GM19240 (cell line): Measurements from ENCODE around the gene SYT7.
A peak's percentile ranks its signal among the peaks of the same experiment; 100 is the strongest.
"Not testable (repeated sequence)": the region's sequence is repeated elsewhere in the genome, so short reads cannot be mapped to it uniquely, and the experiment has no call there.

Source experiments
- DNase-seq: peaks from one replicate; pipeline ENCODE4 v3.0.0; 2011; ENCODE audit warnings: low spot score; ENCODE audit not compliant: insufficient read length

SYT7 gene

GRCh38 chr11:61581030-61581928 is at the start of gene SYT7:
TSS of gene SYT7 (minus strand) at chr11:61581076. CDS start at chr11:61580820, 256 bp downstream.
- DNase-seq = peak; percentile 99

GRCh38 chr11:61630089-61630488 is 49.2 kb upstream of the SYT7 start:
- no peak for DNase-seq

- no peak for DNase-seq
These were observed 48.4 kb upstream of the SYT7 start for GRCh38 chr11:61629082-61629833.

GRCh38 chr11:61628662-61628970 is 47.7 kb upstream of the SYT7 start:
- no peak for DNase-seq

GRCh38 chr11:61627850-61628661 is 47.2 kb upstream of the SYT7 start:
- DNase-seq = no peak

GRCh38 chr11:61626580-61627380 is 45.9 kb upstream of the SYT7 start:
- no peak for DNase-seq

- DNase-seq = no peak
These were observed 44.6 kb upstream of the SYT7 start for GRCh38 chr11:61625525-61625924.

GRCh38 chr11:61621917-61622585 is 41.2 kb upstream of the SYT7 start:
- DNase-seq = no peak

GRCh38 chr11:61619471-61620226 is 38.8 kb upstream of the SYT7 start:
- no peak for DNase-seq

GRCh38 chr11:61618978-61619377 is 38.1 kb upstream of the SYT7 start:
- no peak for DNase-seq

- DNase-seq = no peak
These were observed 36.6 kb upstream of the SYT7 start for GRCh38 chr11:61617515-61617914.

- no peak for DNase-seq
These were observed 35.6 kb upstream of the SYT7 start for GRCh38 chr11:61616434-61616833.

- DNase-seq = not testable (repeated sequence)
These were observed 33.9 kb upstream of the SYT7 start for GRCh38 chr11:61614782-61615181.

- no peak for DNase-seq
These were observed 33.0 kb upstream of the SYT7 start for GRCh38 chr11:61613870-61614269.

- no peak for DNase-seq
These were observed 32.2 kb upstream of the SYT7 start for GRCh38 chr11:61613051-61613450.

GRCh38 chr11:61611309-61611708 is 30.4 kb upstream of the SYT7 start:
- DNase-seq = no peak

GRCh38 chr11:61610905-61611304 is 30.0 kb upstream of the SYT7 start:
- DNase-seq = no peak

- no peak for DNase-seq
These were observed 29.1 kb upstream of the SYT7 start for GRCh38 chr11:61609980-61610366.
